Measurements from ENCODE around the gene ST14. TPM values are rescaled to one million over a fixed set of nuclear protein-coding genes. Genes with fewer than 3 reads are reported as not detected.

The ST14 gene
- total and polyA plus RNA-seq, 5 donors from 2014 or later, result 0.05 to 0.06 TPM; not detected in 3

GRCh38 chr11:130118636-130119387, 40.8 kb upstream of the ST14 start:
- no peak overlapping the region for H3K27ac ChIP-seq (ENCODE audit: insufficient read depth, low read length, poor library complexity, severe bottlenecking)

DNA sequence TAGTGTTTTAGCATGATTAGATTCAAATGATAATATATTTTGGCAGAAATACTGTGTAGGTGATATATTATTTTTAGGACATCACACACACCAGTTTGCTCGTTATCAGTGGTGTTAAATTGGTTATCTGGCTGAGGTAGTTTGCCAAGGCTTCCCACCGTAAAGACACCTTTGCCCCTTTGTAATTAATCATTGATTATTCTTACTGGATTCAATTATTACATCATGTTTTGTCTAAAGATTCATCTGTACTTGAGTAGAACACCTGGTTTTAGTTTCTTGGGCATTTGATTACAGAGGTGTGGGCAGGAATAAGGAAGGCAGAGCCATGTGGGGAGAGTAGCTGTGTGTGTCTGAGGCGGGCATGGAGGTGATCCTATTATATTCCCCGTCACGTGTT, 39.5 kb upstream of the ST14 start:
- DNase-seq (no peak), ATAC-seq (ENCODE audit: low read depth in 2 of 2) (no peak)
- Mint-ChIP-seq H3K36me3 (peaks cover 30% of the 10 kb centered on the region), H3K4me1 (peaks cover 9 to 47% (median 35%) of the 10 kb centered on the region in 4 donors), H3K9me3 (no peaks in the 10 kb centered on the region), H3K27me3 (no peaks in the 10 kb centered on the region), H3K4me3 (no peak overlapping the region), H3K27ac (peak overlapping the region in 1 of 3 donors; percentile 13)
- H3K27ac ChIP-seq (ENCODE audit: insufficient read depth, low read length, poor library complexity, severe bottlenecking), result no peak overlapping the region
- H3K9me3 ChIP-seq (ENCODE audit: control insufficient read depth in 2 of 2, low read length in 2 of 2), result no peaks in the 10 kb centered on the region
- H3K36me3 ChIP-seq (ENCODE audit: control insufficient read depth, insufficient read depth, low read length), result peaks cover 20% of the 10 kb centered on the region
- no peaks in the 10 kb centered on the region for H3K27me3 ChIP-seq (ENCODE audit: control insufficient read depth, insufficient read depth, low read length)
- peaks cover 30% of the 10 kb centered on the region for H3K4me1 ChIP-seq (ENCODE audit: control insufficient read depth, insufficient read depth, low read length, poor library complexity, severe bottlenecking)
- no peak overlapping the region for H3K4me3 ChIP-seq (ENCODE audit: low read depth, low read length)

More at GRCh38 chr11:130118636-130119387, 40.8 kb upstream of the ST14 start:
- peak overlapping the region in 2 of 4 donors; percentile 36 to 51 for H3K4me3 Mint-ChIP-seq
- peaks cover 27% of the 10 kb centered on the region for H3K36me3 Mint-ChIP-seq
- Histone ChIP-seq H3K4me1 (ENCODE audit: control insufficient read depth, insufficient read depth, low read length, poor library complexity, severe bottlenecking) (peaks cover 30% of the 10 kb centered on the region), H3K4me3 (ENCODE audit: low read depth, low read length) (no peak overlapping the region), H3K27me3 (ENCODE audit: control insufficient read depth, insufficient read depth, low read length) (no peaks in the 10 kb centered on the region), H3K9me3 (ENCODE audit: control insufficient read depth in 2 of 2, low read length in 2 of 2) (no peaks in the 10 kb centered on the region), H3K36me3 (ENCODE audit: control insufficient read depth, insufficient read depth, low read length) (peaks cover 18% of the 10 kb centered on the region)
- H3K27me3 Mint-ChIP-seq, result no peaks in the 10 kb centered on the region
- H3K9me3 Mint-ChIP-seq, result no peaks in the 10 kb centered on the region
- peak overlapping the region in 2 of 3 donors; percentile 3 to 48 for H3K27ac Mint-ChIP-seq
- H3K4me1 Mint-ChIP-seq, result peaks cover 9 to 47% (median 36%) of the 10 kb centered on the region in 4 donors
- ATAC-seq (ENCODE audit: low read depth in 2 of 2), result peak; percentile 34 to 48
- peak in 1 of 3 donors; percentile 34 for DNase-seq

GRCh38 chr11:130121445-130121978, 38.1 kb upstream of the ST14 start:
- H3K27ac ChIP-seq (ENCODE audit: insufficient read depth, low read length, poor library complexity, severe bottlenecking), result no peak overlapping the region

GRCh38 chr11:130122141-130122575, 37.4 kb upstream of the ST14 start:
- H3K4me1 ChIP-seq (ENCODE audit: control insufficient read depth, insufficient read depth, low read length, poor library complexity, severe bottlenecking), result peaks cover 30% of the 10 kb centered on the region

More at GRCh38 chr11:130121445-130121978, 38.1 kb upstream of the ST14 start:
- H3K36me3 ChIP-seq (ENCODE audit: control insufficient read depth, insufficient read depth, low read length), result peaks cover 22% of the 10 kb centered on the region
- no peaks in the 10 kb centered on the region for H3K27me3 ChIP-seq (ENCODE audit: control insufficient read depth, insufficient read depth, low read length)
- H3K4me3 ChIP-seq (ENCODE audit: low read depth, low read length), result no peak overlapping the region
- DNase-seq, result peak in 1 of 3 donors; percentile 16
- H3K27ac Mint-ChIP-seq, result peak overlapping the region; percentile 75 to 95 (median 85)
- no peaks in the 10 kb centered on the region for H3K9me3 Mint-ChIP-seq
- H3K4me1 ChIP-seq (ENCODE audit: control insufficient read depth, insufficient read depth, low read length, poor library complexity, severe bottlenecking), result peaks cover 30% of the 10 kb centered on the region
- peak in 1 of 2 donors; percentile 30 for ATAC-seq (ENCODE audit: low read depth in 2 of 2)
- no peaks in the 10 kb centered on the region for H3K27me3 Mint-ChIP-seq
- peaks cover 30% of the 10 kb centered on the region for H3K36me3 Mint-ChIP-seq
- no peaks in the 10 kb centered on the region for H3K9me3 ChIP-seq (ENCODE audit: control insufficient read depth in 2 of 2, low read length in 2 of 2)
- peaks cover 9 to 47% (median 32%) of the 10 kb centered on the region in 4 donors for H3K4me1 Mint-ChIP-seq
- peak overlapping the region in 3 of 4 donors; percentile 1 to 79 (median 66) for H3K4me3 Mint-ChIP-seq

GRCh38 chr11:130123414-130124040, 36.1 kb upstream of the ST14 start:
- no peak for ATAC-seq (ENCODE audit: low read depth in 2 of 2)
- Mint-ChIP-seq H3K9me3 (no peaks in the 10 kb centered on the region), H3K27ac (no peak overlapping the region), H3K4me3 (peak overlapping the region in 1 of 4 donors; percentile 69), H3K27me3 (no peaks in the 10 kb centered on the region), H3K36me3 (peaks cover 34% of the 10 kb centered on the region), H3K4me1 (peaks cover 13 to 41% (median 26%) of the 10 kb centered on the region in 4 donors)
- DNase-seq, result no peak
- no peaks in the 10 kb centered on the region for H3K9me3 ChIP-seq (ENCODE audit: control insufficient read depth in 2 of 2, low read length in 2 of 2)
- no peaks in the 10 kb centered on the region for H3K27me3 ChIP-seq (ENCODE audit: control insufficient read depth, insufficient read depth, low read length)
- H3K4me3 ChIP-seq (ENCODE audit: low read depth, low read length), result no peak overlapping the region
- H3K27ac ChIP-seq (ENCODE audit: insufficient read depth, low read length, poor library complexity, severe bottlenecking), result no peak overlapping the region
- H3K4me1 ChIP-seq (ENCODE audit: control insufficient read depth, insufficient read depth, low read length, poor library complexity, severe bottlenecking), result peaks cover 21% of the 10 kb centered on the region
- peaks cover 37% of the 10 kb centered on the region for H3K36me3 ChIP-seq (ENCODE audit: control insufficient read depth, insufficient read depth, low read length)

More at GRCh38 chr11:130122141-130122575, 37.4 kb upstream of the ST14 start:
- peaks cover 26% of the 10 kb centered on the region for H3K36me3 ChIP-seq (ENCODE audit: control insufficient read depth, insufficient read depth, low read length)
- peaks cover 13 to 47% (median 32%) of the 10 kb centered on the region in 4 donors for H3K4me1 Mint-ChIP-seq
- peak overlapping the region in 3 of 4 donors; percentile 1 to 76 (median 33) for H3K4me3 Mint-ChIP-seq
- peak; percentile 43 to 53 for ATAC-seq (ENCODE audit: low read depth in 2 of 2)
- H3K9me3 ChIP-seq (ENCODE audit: control insufficient read depth in 2 of 2, low read length in 2 of 2), result no peaks in the 10 kb centered on the region
- H3K4me3 ChIP-seq (ENCODE audit: low read depth, low read length), result no peak overlapping the region
- no peaks in the 10 kb centered on the region for H3K27me3 Mint-ChIP-seq
- H3K9me3 Mint-ChIP-seq, result no peaks in the 10 kb centered on the region
- DNase-seq, result peak in 2 of 3 donors; percentile 9 to 67
- H3K27ac ChIP-seq (ENCODE audit: insufficient read depth, low read length, poor library complexity, severe bottlenecking), result no peak overlapping the region
- peak overlapping the region; percentile 75 to 95 (median 85) for H3K27ac Mint-ChIP-seq
- H3K36me3 Mint-ChIP-seq, result peaks cover 30% of the 10 kb centered on the region
- no peaks in the 10 kb centered on the region for H3K27me3 ChIP-seq (ENCODE audit: control insufficient read depth, insufficient read depth, low read length)

GRCh38 chr11:130124096-130124495, 35.5 kb upstream of the ST14 start:
- Mint-ChIP-seq H3K27me3 (no peaks in the 10 kb centered on the region), H3K27ac (no peak overlapping the region), H3K4me1 (peaks cover 10 to 36% (median 22%) of the 10 kb centered on the region in 4 donors), H3K36me3 (peaks cover 36% of the 10 kb centered on the region), H3K9me3 (no peaks in the 10 kb centered on the region), H3K4me3 (peak overlapping the region in 1 of 4 donors; percentile 69)
- DNase-seq (no peak), ATAC-seq (ENCODE audit: low read depth in 2 of 2) (no peak)
- Histone ChIP-seq H3K4me3 (ENCODE audit: low read depth, low read length) (no peak overlapping the region), H3K27ac (ENCODE audit: insufficient read depth, low read length, poor library complexity, severe bottlenecking) (no peak overlapping the region), H3K4me1 (ENCODE audit: control insufficient read depth, insufficient read depth, low read length, poor library complexity, severe bottlenecking) (peaks cover 15% of the 10 kb centered on the region), H3K27me3 (ENCODE audit: control insufficient read depth, insufficient read depth, low read length) (no peaks in the 10 kb centered on the region), H3K9me3 (ENCODE audit: control insufficient read depth in 2 of 2, low read length in 2 of 2) (no peaks in the 10 kb centered on the region), H3K36me3 (ENCODE audit: control insufficient read depth, insufficient read depth, low read length) (peaks cover 42% of the 10 kb centered on the region)

- H3K36me3 ChIP-seq (ENCODE audit: control insufficient read depth, insufficient read depth, low read length), result peaks cover 57% of the 10 kb centered on the region
- DNase-seq (no peak), ATAC-seq (ENCODE audit: low read depth in 2 of 2) (no peak)
- no peak overlapping the region for H3K4me3 ChIP-seq (ENCODE audit: low read depth, low read length)
- Mint-ChIP-seq H3K36me3 (peaks cover 40% of the 10 kb centered on the region), H3K27me3 (no peaks in the 10 kb centered on the region), H3K4me3 (no peak overlapping the region), H3K27ac (no peak overlapping the region), H3K4me1 (peaks cover 3 to 22% (median 15%) of the 10 kb centered on the region in 4 donors), H3K9me3 (no peaks in the 10 kb centered on the region)
- no peaks in the 10 kb centered on the region for H3K9me3 ChIP-seq (ENCODE audit: control insufficient read depth in 2 of 2, low read length in 2 of 2)
- no peak overlapping the region for H3K27ac ChIP-seq (ENCODE audit: insufficient read depth, low read length, poor library complexity, severe bottlenecking)
- peaks cover 12% of the 10 kb centered on the region for H3K4me1 ChIP-seq (ENCODE audit: control insufficient read depth, insufficient read depth, low read length, poor library complexity, severe bottlenecking)
- H3K27me3 ChIP-seq (ENCODE audit: control insufficient read depth, insufficient read depth, low read length), result no peaks in the 10 kb centered on the region
Measured at GRCh38 chr11:130125638-130126037, 33.9 kb upstream of the ST14 start.
